Mammary epithelial cell (primary cell): ENCODE results near the gene SMIM15.

Experiments
- CTCF ChIP-seq, 2 donors: IDR thresholded peaks in 1 of 2; conservative IDR thresholded peaks in 1 of 2; 2 replicates each; pipeline ENCODE4 v1.5.1; 2011 to 2012; ENCODE audit warnings: inconsistent platforms in 2 of 2, low read length in 2 of 2, mild to moderate bottlenecking in 2 of 2, control low read depth in 1 of 2, low read depth in 1 of 2; ENCODE audit not compliant: insufficient read depth in 1 of 2; ENCODE audit errors: extremely low read depth in 1 of 2
- EZH2 ChIP-seq: IDR thresholded peaks from 2 replicates; pipeline ENCODE4 v1.6.1; 2012; ENCODE audit warnings: low read length, inconsistent platforms, borderline replicate concordance

- TF ChIP-seq CTCF (conservative IDR thresholded peaks at IDR 0.05 in 1 of 2, IDR thresholded peaks at IDR 0.05 in 1 of 2; ENCODE audit: extremely low read depth in 1 of 2, insufficient read depth in 1 of 2, low read depth in 1 of 2, low read length in 2 of 2) (no peak), EZH2 (no peak)
Observed at GRCh38 chr5:61177716-61178115, 15.4 kb upstream of the SMIM15 start.
